HG02623 (cell line): ENCODE measurements around the gene SSTR3.

ENCODE experiments used
- ATAC-seq: cut with Tn5 transposase; IDR thresholded peaks from one replicate; pipeline ENCODE4 v1.9.1; 2021; ENCODE audit warnings: moderate library complexity; ENCODE audit not compliant: unreplicated experiment

The SSTR3 gene

GRCh38 chr22:37154925-37155712 lies 57.2 kb downstream of the SSTR3 start:
- no peak for ATAC-seq
